MM.1S (cell line): ENCODE measurements around the gene CCSER1.

Source experiments
- DNase-seq: peaks from one replicate; pipeline ENCODE4 v3.0.0-alpha.2; 2015
- H2AFZ ChIP-seq: fragments of 300-600 bp; sonication (generic); 2 replicates; pipeline ENCODE4 v1.6.0; 2016; ENCODE audit warnings: antibody characterized with exemption, low read length
- H3F3A ChIP-seq: fragments of 300-600 bp; sonication (generic); 2 replicates; pipeline ENCODE4 v1.6.1; 2016; ENCODE audit warnings: mild to moderate bottlenecking, antibody characterized with exemption, low read length, moderate library complexity, mixed read lengths; ENCODE audit not compliant: insufficient read depth
- H3K27ac ChIP-seq: fragments of 300-600 bp; sonication (generic); 2 replicates; pipeline ENCODE4 v1.5.1; 2016; ENCODE audit warnings: mild to moderate bottlenecking, low read length
- H3K27me3 ChIP-seq: fragments of 300-600 bp; sonication (generic); replicated peaks from 2 replicates; pipeline ENCODE4 v1.6.0; 2016; ENCODE audit warnings: low read length; ENCODE audit not compliant: insufficient read depth
- H3K36me3 ChIP-seq: fragments of 300-600 bp; sonication (generic); replicated peaks from 2 replicates; pipeline ENCODE4 v1.6.1; 2016; ENCODE audit warnings: mild to moderate bottlenecking, low read length, mixed read lengths; ENCODE audit not compliant: insufficient read depth
- H3K4me1 ChIP-seq: fragments of 300-600 bp; sonication (generic); 2 replicates; pipeline ENCODE4 v1.6.1; 2016; ENCODE audit warnings: low read length, mixed read lengths
- H3K4me2 ChIP-seq: fragments of 300-600 bp; sonication (generic); 2 replicates; pipeline ENCODE4 v1.6.0; 2016; ENCODE audit warnings: low read depth, low read length
- H3K4me3 ChIP-seq: fragments of 300-600 bp; sonication (generic); 2 replicates; pipeline ENCODE4 v1.5.1; 2016; ENCODE audit warnings: low read length, mixed read lengths
- H3K79me2 ChIP-seq: fragments of 300-600 bp; sonication (generic); 2 replicates; pipeline ENCODE4 v1.6.1; 2016; ENCODE audit warnings: mixed run types, low read length, mixed read lengths
- H3K9ac ChIP-seq: fragments of 300-600 bp; sonication (generic); 2 replicates; pipeline ENCODE4 v1.6.1; 2016; ENCODE audit warnings: low read length, mixed read lengths
- H3K9me2 ChIP-seq: fragments of 300-600 bp; sonication (generic); replicated peaks from 2 replicates; pipeline ENCODE4 v1.6.1; 2016; ENCODE audit warnings: mild to moderate bottlenecking, low read length, mixed read lengths; ENCODE audit not compliant: insufficient read depth
- H3K9me3 ChIP-seq: fragments of 300-600 bp; sonication (generic); replicated peaks from 2 replicates; pipeline ENCODE4 v1.6.1; 2016; ENCODE audit warnings: mild to moderate bottlenecking, low read length, mixed read lengths; ENCODE audit not compliant: insufficient read depth
- H4K20me1 ChIP-seq: fragments of 300-600 bp; sonication (generic); 2 replicates; pipeline ENCODE4 v1.6.1; 2016; ENCODE audit warnings: mild to moderate bottlenecking, low read length, moderate library complexity, mixed read lengths; ENCODE audit not compliant: insufficient read depth
- CTCF ChIP-seq: fragments of 300-600 bp; sonication (generic); IDR thresholded peaks from 2 replicates; pipeline ENCODE4 v1.5.1; 2016; ENCODE audit warnings: antibody characterized with exemption, low read length, mixed read lengths
- EZH2 ChIP-seq: fragments of 300-600 bp; sonication (generic); optimal IDR thresholded peaks from 2 replicates; pipeline ENCODE3; 2017; ENCODE audit warnings: low read depth, mild to moderate bottlenecking, antibody characterized with exemption, low read length, mixed read lengths
- EZH2phosphoT487 ChIP-seq: fragments of 300-600 bp; sonication (generic); IDR thresholded peaks from 2 replicates; pipeline ENCODE4 v1.6.1; 2018; ENCODE audit warnings: antibody characterized with exemption, low read length

The CCSER1 gene

GRCh38 chr4:90766837-90767236 lies 639.6 kb downstream of the CCSER1 start:
- Histone ChIP-seq H3K9ac (no peak overlapping the region), H3K36me3 (no peaks in the 10 kb centered on the region), H3K27ac (no peak overlapping the region), H3K9me3 (no peaks in the 10 kb centered on the region), H3K27me3 (no peaks in the 10 kb centered on the region), H3K9me2 (no peaks in the 10 kb centered on the region), H2AFZ (no peak overlapping the region), H3K79me2 (no peaks in the 10 kb centered on the region), H3K4me2 (no peak overlapping the region), H3F3A (no peaks in the 10 kb centered on the region), H3K4me3 (no peak overlapping the region), H4K20me1 (no peaks in the 10 kb centered on the region), H3K4me1 (no peaks in the 10 kb centered on the region)
- no peak for DNase-seq
- TF ChIP-seq EZH2phosphoT487 (no peak), CTCF (no peak), EZH2 (no peak)

- no peak for DNase-seq
- H3K4me2 ChIP-seq, result no peak overlapping the region
- no peaks in the 10 kb centered on the region for H3K79me2 ChIP-seq
- H3F3A ChIP-seq, result no peaks in the 10 kb centered on the region
- H3K36me3 ChIP-seq, result no peaks in the 10 kb centered on the region
- no peak for TF ChIP-seq EZH2phosphoT487
- TF ChIP-seq EZH2, result no peak
- no peak overlapping the region for H2AFZ ChIP-seq
- H4K20me1 ChIP-seq, result no peaks in the 10 kb centered on the region
- no peak overlapping the region for H3K9ac ChIP-seq
- H3K4me3 ChIP-seq, result no peak overlapping the region
- H3K4me1 ChIP-seq, result no peaks in the 10 kb centered on the region
- no peak overlapping the region for H3K27ac ChIP-seq
- H3K9me3 ChIP-seq, result no peaks in the 10 kb centered on the region
- H3K27me3 ChIP-seq, result no peaks in the 10 kb centered on the region
- H3K9me2 ChIP-seq, result no peaks in the 10 kb centered on the region
Observed at GRCh38 chr4:90769251-90769650, 642.1 kb downstream of the CCSER1 start.

GRCh38 chr4:90780193-90780592 lies 653.0 kb downstream of the CCSER1 start:
- TF ChIP-seq EZH2phosphoT487 (no peak), EZH2 (no peak), CTCF (no peak)
- Histone ChIP-seq H3K36me3 (no peaks in the 10 kb centered on the region), H3K27me3 (no peaks in the 10 kb centered on the region), H3F3A (no peaks in the 10 kb centered on the region), H3K9me2 (no peaks in the 10 kb centered on the region), H3K4me3 (no peak overlapping the region), H3K4me2 (no peak overlapping the region), H3K9me3 (no peaks in the 10 kb centered on the region), H3K27ac (no peak overlapping the region), H2AFZ (no peak overlapping the region), H3K4me1 (no peaks in the 10 kb centered on the region), H3K9ac (no peak overlapping the region), H3K79me2 (no peaks in the 10 kb centered on the region), H4K20me1 (no peaks in the 10 kb centered on the region)
- DNase-seq, result no peak

- Histone ChIP-seq H3K4me3 (no peak overlapping the region), H3F3A (no peaks in the 10 kb centered on the region), H3K4me2 (no peak overlapping the region), H4K20me1 (no peaks in the 10 kb centered on the region), H3K27me3 (no peaks in the 10 kb centered on the region), H3K9me2 (no peaks in the 10 kb centered on the region), H3K27ac (no peak overlapping the region), H2AFZ (no peak overlapping the region), H3K4me1 (no peaks in the 10 kb centered on the region), H3K9ac (no peak overlapping the region), H3K9me3 (no peaks in the 10 kb centered on the region), H3K36me3 (no peaks in the 10 kb centered on the region), H3K79me2 (no peaks in the 10 kb centered on the region)
- TF ChIP-seq CTCF, result no peak
- TF ChIP-seq EZH2phosphoT487, result no peak
- TF ChIP-seq EZH2, result no peak
- DNase-seq, result no peak
Observed at GRCh38 chr4:90786602-90787001, 659.4 kb downstream of the CCSER1 start.
